ENCODE data around the gene MAS1. TPM values are rescaled to one million over a fixed set of nuclear protein-coding genes. Genes with fewer than 3 reads are reported as not detected.

MAS1 gene
- total RNA-seq, 4 donors from 2014 or later, result not detected

DNA sequence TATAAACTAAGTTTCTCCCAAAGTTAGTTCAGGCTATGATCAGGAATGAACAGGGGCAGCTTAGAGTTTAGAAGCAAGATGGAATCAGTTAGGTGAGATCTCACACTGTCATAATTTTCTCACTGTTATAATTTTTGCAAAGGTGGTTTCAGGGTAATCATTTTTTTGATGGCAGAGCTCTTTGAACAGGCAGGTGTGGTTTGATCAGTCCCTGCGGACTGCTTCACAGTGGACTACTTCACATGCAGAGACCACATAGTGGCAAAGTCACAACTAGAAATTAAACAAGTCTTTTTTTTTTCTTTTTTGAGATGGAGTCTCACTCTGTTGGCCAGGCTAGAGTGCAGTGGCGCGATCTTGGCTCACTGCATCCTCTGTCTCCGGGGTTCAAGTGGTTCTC, 6.8 kb downstream of the MAS1 start:
- Histone ChIP-seq H3K4me3 (no peak overlapping the region), H3K9me3 (no peaks in the 10 kb centered on the region), H3K36me3 (no peaks in the 10 kb centered on the region), H3K27me3 (peaks cover 0 to 6% of the 10 kb centered on the region in 2 donors), H3K4me1 (no peaks in the 10 kb centered on the region), H3K27ac (no peak overlapping the region)
- TF ChIP-seq POLR2A (IDR thresholded peaks at IDR 0.05), result no peak
- TF ChIP-seq, protein P1, sequence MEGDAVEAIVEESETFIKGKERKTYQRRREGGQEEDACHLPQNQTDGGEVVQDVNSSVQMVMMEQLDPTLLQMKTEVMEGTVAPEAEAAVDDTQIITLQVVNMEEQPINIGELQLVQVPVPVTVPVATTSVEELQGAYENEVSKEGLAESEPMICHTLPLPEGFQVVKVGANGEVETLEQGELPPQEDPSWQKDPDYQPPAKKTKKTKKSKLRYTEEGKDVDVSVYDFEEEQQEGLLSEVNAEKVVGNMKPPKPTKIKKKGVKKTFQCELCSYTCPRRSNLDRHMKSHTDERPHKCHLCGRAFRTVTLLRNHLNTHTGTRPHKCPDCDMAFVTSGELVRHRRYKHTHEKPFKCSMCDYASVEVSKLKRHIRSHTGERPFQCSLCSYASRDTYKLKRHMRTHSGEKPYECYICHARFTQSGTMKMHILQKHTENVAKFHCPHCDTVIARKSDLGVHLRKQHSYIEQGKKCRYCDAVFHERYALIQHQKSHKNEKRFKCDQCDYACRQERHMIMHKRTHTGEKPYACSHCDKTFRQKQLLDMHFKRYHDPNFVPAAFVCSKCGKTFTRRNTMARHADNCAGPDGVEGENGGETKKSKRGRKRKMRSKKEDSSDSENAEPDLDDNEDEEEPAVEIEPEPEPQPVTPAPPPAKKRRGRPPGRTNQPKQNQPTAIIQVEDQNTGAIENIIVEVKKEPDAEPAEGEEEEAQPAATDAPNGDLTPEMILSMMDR (IDR thresholded peaks at IDR 0.05), result no peak
- TF ChIP-seq EP300 (IDR thresholded peaks at IDR 0.05), result no peak
- 96 to 97% methylated on average over 4 of the region's 4 CpGs for WGBS, 2 donors
- DNase-seq (ENCODE audit: low spot score in 2 of 2), result no peak

DNA sequence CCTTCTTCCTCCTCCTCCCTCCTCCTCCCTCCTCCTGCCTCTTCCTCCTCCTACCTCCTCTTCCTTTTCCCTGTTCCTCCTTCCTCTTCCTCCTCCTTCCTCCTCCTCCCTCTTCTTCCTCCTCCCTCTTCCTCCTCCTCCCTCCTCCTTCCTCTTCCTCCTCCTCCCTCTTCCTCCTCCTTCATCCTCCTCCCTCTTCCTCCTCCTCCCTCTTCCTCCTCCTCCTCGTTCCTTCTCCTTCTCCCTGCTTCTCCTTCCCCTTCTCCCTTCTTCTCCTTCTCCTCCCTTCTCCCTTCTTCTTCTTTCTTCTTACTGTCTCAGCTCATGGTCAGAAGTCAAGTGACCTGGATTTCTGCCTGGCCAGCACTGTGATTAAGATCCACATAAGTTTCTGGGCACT, 7.7 kb downstream of the MAS1 start:
- Histone ChIP-seq H3K27ac (no peak overlapping the region), H3K4me3 (no peak overlapping the region), H3K9me3 (no peaks in the 10 kb centered on the region), H3K36me3 (no peaks in the 10 kb centered on the region), H3K27me3 (peaks cover 0 to 6% of the 10 kb centered on the region in 2 donors), H3K4me1 (no peaks in the 10 kb centered on the region)
- TF ChIP-seq, protein P1 (IDR thresholded peaks at IDR 0.05), result no peak
- TF ChIP-seq POLR2A (IDR thresholded peaks at IDR 0.05) (no peak), EP300 (IDR thresholded peaks at IDR 0.05) (no peak)
- DNase-seq (ENCODE audit: low spot score in 2 of 2), result no peak
- 63 to 80% methylated on average over 1 of the region's 1 CpG for WGBS, 2 donors

DNA sequence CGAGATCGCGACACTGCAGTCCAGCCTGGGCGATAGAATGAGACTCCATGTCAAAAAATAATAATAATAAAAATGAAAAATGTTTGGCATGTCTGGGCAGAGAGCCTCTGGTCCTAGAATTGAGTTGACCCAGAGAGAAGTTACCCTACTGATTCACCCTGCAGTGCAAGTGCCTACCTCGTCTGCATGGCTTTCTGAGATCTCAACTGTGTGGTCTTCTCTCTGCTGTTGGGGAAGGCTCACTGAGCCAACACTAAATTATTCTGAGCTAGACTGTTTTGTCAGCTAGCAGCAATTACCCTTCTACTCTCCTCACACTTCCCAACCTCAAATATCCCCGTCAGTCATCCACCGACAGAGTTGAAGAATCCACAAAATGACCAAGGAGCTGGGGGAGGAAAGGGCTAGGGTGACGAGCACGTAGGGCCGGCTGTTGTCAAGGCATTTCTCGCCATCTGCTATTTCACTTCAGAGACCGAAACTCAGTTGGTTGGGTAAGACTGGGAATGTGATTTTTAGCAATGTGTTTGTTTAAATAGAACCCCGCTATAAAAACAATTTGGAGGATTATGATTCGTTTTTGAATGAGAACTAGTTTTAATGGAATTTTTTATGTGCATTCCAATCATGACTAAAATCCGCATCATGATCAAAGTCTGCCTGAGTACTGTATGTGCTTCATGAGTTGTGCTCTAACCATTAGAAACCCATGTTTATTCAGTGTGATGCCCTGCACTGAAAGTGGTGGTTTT, 9.4 kb downstream of the MAS1 start:
- H3K9me3 ChIP-seq, result no peaks in the 10 kb centered on the region
- no peaks in the 10 kb centered on the region for H3K36me3 ChIP-seq
- TF ChIP-seq EP300 (IDR thresholded peaks at IDR 0.05) (no peak), POLR2A (IDR thresholded peaks at IDR 0.05) (no peak)
- TF ChIP-seq, protein P1 (IDR thresholded peaks at IDR 0.05), result no peak
- H3K4me1 ChIP-seq, result no peaks in the 10 kb centered on the region
- no peak overlapping the region for H3K27ac ChIP-seq
- 45 to 49% methylated on average over 15 of the region's 15 CpGs for WGBS, 2 donors
- no peak for DNase-seq (ENCODE audit: low spot score in 2 of 2)
- H3K4me3 ChIP-seq, result no peak overlapping the region
- no peaks in the 10 kb centered on the region for H3K27me3 ChIP-seq

DNA sequence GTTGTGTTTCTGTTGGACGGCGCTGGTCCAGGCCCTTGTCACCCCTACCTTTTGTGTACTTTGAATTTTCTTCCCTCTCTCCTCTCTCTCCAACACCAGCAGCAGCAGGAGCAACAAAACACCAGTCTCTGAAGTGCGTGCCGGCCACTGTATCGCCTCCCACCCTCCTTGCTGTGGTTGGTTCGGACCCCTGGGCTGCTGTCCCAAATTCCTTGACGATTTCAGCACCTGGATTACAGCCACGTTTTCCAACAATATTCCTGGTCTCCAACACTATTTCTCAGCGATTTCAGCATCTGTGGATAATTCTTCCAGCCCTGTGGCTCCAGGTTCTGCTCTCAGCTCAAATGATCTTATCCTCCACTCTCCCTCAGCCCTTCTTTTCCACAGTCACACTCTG, 11.8 kb downstream of the MAS1 start:
- no peak overlapping the region for H3K27ac ChIP-seq
- no peaks in the 10 kb centered on the region for H3K36me3 ChIP-seq
- H3K4me1 ChIP-seq, result no peaks in the 10 kb centered on the region
- H3K4me3 ChIP-seq, result no peak overlapping the region
- no peaks in the 10 kb centered on the region for H3K9me3 ChIP-seq
- no peak for DNase-seq (ENCODE audit: low spot score in 2 of 2)
- no peaks in the 10 kb centered on the region for H3K27me3 ChIP-seq
- WGBS, 2 donors, result 71 to 74% methylated on average over 9 of the region's 9 CpGs
- no peak for TF ChIP-seq EP300 (IDR thresholded peaks at IDR 0.05)
- no peak for TF ChIP-seq POLR2A (IDR thresholded peaks at IDR 0.05)
- TF ChIP-seq, protein P1 (IDR thresholded peaks at IDR 0.05), result no peak

DNA sequence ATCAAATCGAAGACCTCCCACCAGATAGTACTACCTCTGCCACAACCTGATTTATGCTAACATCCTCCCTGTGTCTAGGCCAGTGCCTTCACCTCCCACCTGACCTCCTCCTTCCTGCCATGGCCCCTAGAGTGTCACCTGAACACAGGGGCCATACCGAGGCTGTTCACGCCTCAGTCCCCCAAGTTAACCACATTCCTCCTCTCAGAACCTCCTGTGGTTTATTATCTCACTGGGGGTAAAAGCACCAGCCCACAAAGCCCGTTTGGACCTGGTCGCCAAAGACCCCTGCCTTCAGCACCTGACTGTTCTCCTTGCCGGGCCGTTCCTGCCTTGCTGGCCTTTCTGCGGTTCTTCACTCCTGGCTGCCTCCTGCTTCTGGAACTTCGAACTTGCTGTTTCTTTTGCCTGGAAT, 13.7 kb downstream of the MAS1 start:
- Histone ChIP-seq H3K36me3 (no peaks in the 10 kb centered on the region), H3K27ac (no peak overlapping the region), H3K4me3 (no peak overlapping the region), H3K27me3 (no peaks in the 10 kb centered on the region), H3K4me1 (no peaks in the 10 kb centered on the region), H3K9me3 (no peaks in the 10 kb centered on the region)
- WGBS, 2 donors, result 90 to 92% methylated on average over 9 of the region's 9 CpGs
- DNase-seq (ENCODE audit: low spot score in 2 of 2), result no peak
- TF ChIP-seq, protein P1 (IDR thresholded peaks at IDR 0.05), result no peak
- no peak for TF ChIP-seq EP300 (IDR thresholded peaks at IDR 0.05)
- TF ChIP-seq POLR2A (IDR thresholded peaks at IDR 0.05), result no peak

All from tibial nerve (tissue), 4 donors.